Endothelial cell (in vitro differentiated cells): ENCODE results near the gene TMEM115. TPM values are rescaled to one million over a fixed set of nuclear protein-coding genes. Genes with fewer than 3 reads are reported as not detected.

Experiments used
- DNase-seq: peaks from one replicate; pipeline ENCODE4 v3.0.0; 2021; ENCODE audit warnings: low spot score
- H3K27ac Mint-ChIP-seq: one replicate; pipeline ENCODE4 v1.8.0; 2021; ENCODE audit warnings: mixed read lengths, inconsistent platforms; ENCODE audit not compliant: unreplicated experiment
- H3K27me3 Mint-ChIP-seq: one replicate; pipeline ENCODE4 v1.8.0; 2021; ENCODE audit warnings: mild to moderate bottlenecking, moderate library complexity, mixed read lengths, inconsistent platforms; ENCODE audit not compliant: unreplicated experiment
- H3K36me3 Mint-ChIP-seq: one replicate; pipeline ENCODE4 v1.8.0; 2021; ENCODE audit warnings: mild to moderate bottlenecking, low read depth, mixed read lengths, inconsistent platforms; ENCODE audit not compliant: unreplicated experiment
- H3K4me1 Mint-ChIP-seq: one replicate; pipeline ENCODE4 v1.8.0; 2021; ENCODE audit warnings: mild to moderate bottlenecking, mixed read lengths, inconsistent platforms; ENCODE audit not compliant: unreplicated experiment
- H3K4me3 Mint-ChIP-seq: one replicate; pipeline ENCODE4 v1.8.0; 2021; ENCODE audit warnings: mild to moderate bottlenecking, mixed read lengths, inconsistent platforms; ENCODE audit not compliant: unreplicated experiment
- H3K9me3 Mint-ChIP-seq: one replicate; pipeline ENCODE4 v1.8.0; 2021; ENCODE audit warnings: mixed read lengths, inconsistent platforms; ENCODE audit not compliant: unreplicated experiment
- CTCF ChIP-seq: fragments of 200-600 bp; sonication (generic); IDR thresholded peaks from one replicate; pipeline ENCODE4 v1.5.0; 2021; ENCODE audit warnings: antibody characterized with exemption; ENCODE audit not compliant: unreplicated experiment
- total RNA-seq: library from RNA; stranded (reverse); fragmentation: NEBNext Ultra II Directional; extraction: Animal tissue kit (Norgen Biotek cat#: 25700); gene quantifications from one replicate; pipeline ENCODE4 v1.2.1, GENCODE V29; 2021; ENCODE audit not compliant: unreplicated experiment

TMEM115 gene
- total RNA-seq, 1 donor from 2014 or later: 44.9 TPM

- Mint-ChIP-seq H3K4me3 (peak overlapping the region; percentile 94), H3K27ac (peak overlapping the region; percentile 82)
Measured at GRCh38 chr3:50358355-50358910, 888 bp downstream of the TMEM115 start.

DNA sequence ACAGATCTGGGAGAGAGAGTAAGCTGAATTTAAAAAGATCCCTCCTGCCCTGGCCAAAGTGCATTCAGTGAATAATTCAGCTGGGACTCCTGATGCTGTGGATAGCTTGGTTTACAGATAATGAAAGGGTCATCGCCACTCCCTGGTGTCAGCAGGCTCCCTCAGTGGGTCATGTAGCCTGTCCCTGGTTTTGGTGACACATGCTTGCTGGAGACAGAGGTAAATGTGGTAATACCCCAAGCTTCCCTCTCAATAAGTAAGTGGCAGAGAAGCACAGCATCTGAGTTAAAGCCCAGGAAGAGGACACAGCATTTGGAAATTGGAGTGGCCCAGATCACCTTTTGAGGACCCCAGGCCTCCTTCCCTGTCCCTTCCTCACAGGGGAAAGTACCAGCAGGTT is 1.8 kb downstream of the TMEM115 start:
- no peak overlapping the region for H3K27ac Mint-ChIP-seq
- H3K9me3 Mint-ChIP-seq: no peaks in the 10 kb centered on the region
- TF ChIP-seq CTCF: no peak
- peaks cover 33% of the 10 kb centered on the region for H3K4me1 Mint-ChIP-seq
- peak overlapping the region; percentile 51 for H3K4me3 Mint-ChIP-seq
- peaks cover 3% of the 10 kb centered on the region for H3K27me3 Mint-ChIP-seq
- H3K36me3 Mint-ChIP-seq: peaks cover 18% of the 10 kb centered on the region
- no peak for DNase-seq

More at GRCh38 chr3:50358355-50358910, 888 bp downstream of the TMEM115 start:
- no peak for TF ChIP-seq CTCF
- H3K9me3 Mint-ChIP-seq: no peaks in the 10 kb centered on the region
- no peak for DNase-seq
- peaks cover 6% of the 10 kb centered on the region for H3K27me3 Mint-ChIP-seq
- peaks cover 18% of the 10 kb centered on the region for H3K36me3 Mint-ChIP-seq
- peaks cover 33% of the 10 kb centered on the region for H3K4me1 Mint-ChIP-seq

- Mint-ChIP-seq H3K36me3 (peaks cover 18% of the 10 kb centered on the region), H3K9me3 (no peaks in the 10 kb centered on the region), H3K4me1 (peaks cover 35% of the 10 kb centered on the region), H3K4me3 (peak overlapping the region; percentile 51), H3K27me3 (peaks cover 3% of the 10 kb centered on the region), H3K27ac (no peak overlapping the region)
- DNase-seq: no peak
- no peak for TF ChIP-seq CTCF
Measured at GRCh38 chr3:50356553-50356952, 2.8 kb downstream of the TMEM115 start.

GRCh38 chr3:50355829-50356552 is 3.3 kb downstream of the TMEM115 start:
- no peak for TF ChIP-seq CTCF
- DNase-seq: no peak
- Mint-ChIP-seq H3K4me3 (peak overlapping the region; percentile 51), H3K27ac (no peak overlapping the region), H3K27me3 (peaks cover 3% of the 10 kb centered on the region), H3K36me3 (peaks cover 18% of the 10 kb centered on the region), H3K9me3 (no peaks in the 10 kb centered on the region), H3K4me1 (peaks cover 39% of the 10 kb centered on the region)

- Mint-ChIP-seq H3K4me1 (peaks cover 43% of the 10 kb centered on the region), H3K27ac (no peak overlapping the region), H3K4me3 (no peak overlapping the region), H3K9me3 (no peaks in the 10 kb centered on the region), H3K36me3 (peaks cover 18% of the 10 kb centered on the region), H3K27me3 (peaks cover 8% of the 10 kb centered on the region)
- TF ChIP-seq CTCF: no peak
- DNase-seq: no peak
Measured at GRCh38 chr3:50354850-50355249, 4.5 kb downstream of the TMEM115 start.
